ENCODE results near the gene SEM1. TPM values are rescaled to one million over a fixed set of nuclear protein-coding genes. Genes with fewer than 3 reads are reported as not detected.

The SEM1 gene
- total and polyA plus RNA-seq, 12 donors, result 41.4 to 176 (median 53.8) TPM

- 30 to 50% methylated on average over 1 of the region's 1 CpG for WGBS, 2 donors
- Histone ChIP-seq H3K4me3 (no peak overlapping the region), H3K27ac (no peak overlapping the region), H3K9me3 (no peaks in the 10 kb centered on the region), H3K36me3 (peaks cover 0 to 40% (median 4%) of the 10 kb centered on the region in 9 donors), H3K27me3 (no peaks in the 10 kb centered on the region), H3K4me1 (peaks cover 0 to 64% (median 41%) of the 10 kb centered on the region in 9 donors)
- ATAC-seq (no peak), DNase-seq (no peak)
- intact Hi-C loops (cut with DNase I), result loop anchor here in 2 of 10 donors (10.0 kb wide), 2 partner anchors 281 to 371 kb away; partner anchors contain the start of gene SLC25A13 (in 1 of the 2)
- no peak for TF ChIP-seq CTCF (IDR thresholded peaks at IDR 0.05)
Observed at GRCh38 chr7:96695581-96695980, 14.1 kb downstream of the SEM1 start.

- no peak overlapping the region for H3K4me3 ChIP-seq
- H3K36me3 ChIP-seq, result peaks cover 0 to 43% (median 4%) of the 10 kb centered on the region in 9 donors
- H3K27me3 ChIP-seq, result no peaks in the 10 kb centered on the region
- no peaks in the 10 kb centered on the region for H3K9me3 ChIP-seq
- H3K27ac ChIP-seq, result no peak overlapping the region
- no peak for ATAC-seq
- intact Hi-C loops (cut with DNase I), result loop anchor here in 2 of 10 donors (10.0 kb wide), 2 partner anchors 279 to 369 kb away; partner anchors contain the start of gene SLC25A13 (in 1 of the 2)
- TF ChIP-seq CTCF (IDR thresholded peaks at IDR 0.05), result no peak
- H3K4me1 ChIP-seq, result peaks cover 0 to 79% (median 44%) of the 10 kb centered on the region in 9 donors
- DNase-seq, result no peak
- 93 to 94% methylated on average over 4 of the region's 4 CpGs for WGBS, 2 donors
Observed at GRCh38 chr7:96694082-96694481, 15.6 kb downstream of the SEM1 start.

GRCh38 chr7:96691702-96692101 lies 17.9 kb downstream of the SEM1 start:
- Histone ChIP-seq H3K4me1 (peaks cover 0 to 72% (median 33%) of the 10 kb centered on the region in 9 donors), H3K27me3 (no peaks in the 10 kb centered on the region), H3K36me3 (peaks cover 0 to 60% (median 17%) of the 10 kb centered on the region in 9 donors), H3K9me3 (no peaks in the 10 kb centered on the region), H3K4me3 (no peak overlapping the region), H3K27ac (no peak overlapping the region)
- ATAC-seq (no peak), DNase-seq (no peak)
- 95 to 100% methylated on average over 1 of the region's 1 CpG for WGBS, 2 donors
- intact Hi-C loops (cut with DNase I), result loop anchor here in 2 of 10 donors (10.0 kb wide), 2 partner anchors 277 to 367 kb away; partner anchors contain the start of gene SLC25A13 (in 1 of the 2)
- TF ChIP-seq CTCF (IDR thresholded peaks at IDR 0.05), result no peak

DNA sequence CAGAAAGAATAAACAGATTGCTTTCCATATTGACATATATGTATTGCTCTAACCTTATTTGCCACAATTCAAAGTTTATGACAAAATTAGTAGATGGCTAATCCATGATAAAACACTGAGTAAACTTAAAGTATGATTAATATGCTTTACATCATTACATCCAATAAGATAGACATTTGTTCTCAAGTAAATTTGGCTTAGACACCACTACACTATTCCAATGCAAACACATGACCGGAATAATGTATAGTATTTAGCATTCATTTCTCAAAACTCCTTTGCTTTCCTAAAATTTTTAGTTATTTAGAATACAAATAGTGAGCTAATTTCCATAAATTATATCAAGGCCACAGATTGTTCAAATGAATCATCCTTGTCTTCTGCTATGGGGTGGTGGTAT lies 20.2 kb downstream of the SEM1 start:
- intact Hi-C loops (cut with DNase I), result no loop called here

More for the DNA sequence above, 20.2 kb downstream of the SEM1 start:
- no peak for DNase-seq
- ATAC-seq, result no peak
- no peak overlapping the region for H3K27ac ChIP-seq
- H3K4me3 ChIP-seq, result no peak overlapping the region
- peaks cover 0 to 65% (median 17%) of the 10 kb centered on the region in 9 donors for H3K36me3 ChIP-seq
- 96 to 100% methylated on average over 1 of the region's 1 CpG for WGBS, 2 donors
- H3K27me3 ChIP-seq, result no peaks in the 10 kb centered on the region
- no peaks in the 10 kb centered on the region for H3K9me3 ChIP-seq
- H3K4me1 ChIP-seq, result peaks cover 0 to 50% (median 16%) of the 10 kb centered on the region in 9 donors
- TF ChIP-seq CTCF (IDR thresholded peaks at IDR 0.05), result no peak

Data from heart right ventricle (tissue), 16 donors.